Hypothalamus (tissue), 51 donors: ENCODE results near the gene SLC16A5.
"Not testable (repeated sequence)": the region's sequence is repeated elsewhere in the genome, so short reads cannot be mapped to it uniquely, and the experiment has no call there.

Source experiments
- DNase-seq, 51 donors: peaks; one replicate each; lab custom pipeline; 2025; lab: John Stamatoyannopoulos, UW

The SLC16A5 gene

GRCh38 chr17:75063626-75064025 lies 24.1 kb upstream of the SLC16A5 start:
- DNase-seq: no peak

- DNase-seq: no peak
Observed at GRCh38 chr17:75064040-75064439, 23.7 kb upstream of the SLC16A5 start.

- DNase-seq: no peak
Observed at GRCh38 chr17:75064460-75064859, 23.3 kb upstream of the SLC16A5 start.

GRCh38 chr17:75064867-75065561 lies 22.7 kb upstream of the SLC16A5 start:
- no peak for DNase-seq

GRCh38 chr17:75065562-75066151 lies 22.1 kb upstream of the SLC16A5 start:
- no peak for DNase-seq

GRCh38 chr17:75067856-75068255 lies 19.9 kb upstream of the SLC16A5 start:
- DNase-seq: no peak

GRCh38 chr17:75068750-75069149 lies 19.0 kb upstream of the SLC16A5 start:
- DNase-seq: no peak

GRCh38 chr17:75069783-75070182 lies 18.0 kb upstream of the SLC16A5 start:
- DNase-seq: no peak

GRCh38 chr17:75071478-75072271 lies 16.1 kb upstream of the SLC16A5 start:
- DNase-seq: not testable (repeated sequence)

GRCh38 chr17:75072909-75073308 lies 14.8 kb upstream of the SLC16A5 start:
- not testable (repeated sequence) for DNase-seq

GRCh38 chr17:75073618-75074047 lies 14.1 kb upstream of the SLC16A5 start:
- no peak for DNase-seq

- DNase-seq: no peak
Observed at GRCh38 chr17:75074532-75074931, 13.2 kb upstream of the SLC16A5 start.

- no peak for DNase-seq
Observed at GRCh38 chr17:75075597-75076336, 12.0 kb upstream of the SLC16A5 start.

- DNase-seq: no peak
Observed at GRCh38 chr17:75077072-75077495, 10.7 kb upstream of the SLC16A5 start.

GRCh38 chr17:75077496-75078283 lies 10.1 kb upstream of the SLC16A5 start:
- peak in 23 of 51 donors; percentile 16 to 64 (median 44) for DNase-seq

GRCh38 chr17:75078284-75079022 lies 9.3 kb upstream of the SLC16A5 start:
- DNase-seq: peak in 1 of 51 donors; percentile 18

- no peak for DNase-seq
Observed at GRCh38 chr17:75079023-75079373, 8.8 kb upstream of the SLC16A5 start.

- no peak for DNase-seq
Observed at GRCh38 chr17:75081611-75082540, 5.9 kb upstream of the SLC16A5 start.
